GM19328 (cell line): ENCODE data around the gene DTD1.
"Not testable (repeated sequence)": the region's sequence is repeated elsewhere in the genome, so short reads cannot be mapped to it uniquely, and the experiment has no call there.

Experiments used
- ATAC-seq: cut with Tn5 transposase; IDR thresholded peaks from one replicate; pipeline ENCODE4 v1.9.1; 2021; ENCODE audit warnings: mild to moderate bottlenecking, moderate library complexity; ENCODE audit not compliant: unreplicated experiment

Gene DTD1

DNA sequence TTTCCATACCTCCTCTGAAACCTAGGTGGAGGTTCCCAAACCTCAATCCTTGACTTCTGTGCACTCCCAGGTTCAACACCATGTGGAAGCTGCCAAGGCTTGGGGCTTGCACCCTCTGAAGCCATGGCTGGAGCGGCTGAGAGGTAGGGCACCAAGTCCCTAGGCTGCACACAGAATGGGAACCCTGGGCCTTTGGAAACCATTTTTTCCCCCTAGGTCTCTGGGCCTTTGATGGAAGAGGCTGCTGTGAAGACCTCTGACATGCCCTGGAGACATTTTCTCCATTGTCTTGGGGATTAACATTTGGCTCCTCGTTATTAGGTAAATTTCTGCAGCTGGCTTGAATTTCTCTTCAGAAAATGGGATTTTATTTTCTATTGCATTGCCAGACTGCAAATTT lies 199.2 kb downstream of the DTD1 start:
- not testable (repeated sequence) for ATAC-seq

GRCh38 chr20:18788021-18788420 lies 200.2 kb downstream of the DTD1 start:
- ATAC-seq, result no peak

DNA sequence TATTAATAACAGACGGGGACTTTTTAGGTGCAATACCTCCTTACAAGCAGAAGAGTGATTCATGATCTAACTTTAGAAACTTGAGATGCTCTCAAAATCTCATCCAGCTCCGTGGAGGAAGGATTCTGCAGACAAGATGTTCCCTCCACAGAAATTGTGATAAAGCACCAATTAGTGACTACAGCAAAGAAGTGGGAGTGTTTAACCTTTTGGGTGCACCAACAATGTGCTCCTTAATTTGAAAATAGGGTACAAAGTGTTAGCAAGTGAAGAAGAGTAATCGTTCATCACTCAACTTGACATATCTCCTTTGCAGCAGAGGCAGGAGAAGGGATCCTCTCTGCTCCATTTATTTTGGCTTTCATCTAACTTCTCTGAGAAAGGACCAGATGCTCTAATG lies 202.9 kb downstream of the DTD1 start:
- ATAC-seq, result no peak

GRCh38 chr20:18793625-18794427 lies 206.0 kb downstream of the DTD1 start:
- peak; percentile 93 for ATAC-seq

- peak; percentile 8 for ATAC-seq
These were observed 206.6 kb downstream of the DTD1 start for GRCh38 chr20:18794428-18794787.

- ATAC-seq, result no peak
These were observed 207.5 kb downstream of the DTD1 start for GRCh38 chr20:18795366-18795765.

DNA sequence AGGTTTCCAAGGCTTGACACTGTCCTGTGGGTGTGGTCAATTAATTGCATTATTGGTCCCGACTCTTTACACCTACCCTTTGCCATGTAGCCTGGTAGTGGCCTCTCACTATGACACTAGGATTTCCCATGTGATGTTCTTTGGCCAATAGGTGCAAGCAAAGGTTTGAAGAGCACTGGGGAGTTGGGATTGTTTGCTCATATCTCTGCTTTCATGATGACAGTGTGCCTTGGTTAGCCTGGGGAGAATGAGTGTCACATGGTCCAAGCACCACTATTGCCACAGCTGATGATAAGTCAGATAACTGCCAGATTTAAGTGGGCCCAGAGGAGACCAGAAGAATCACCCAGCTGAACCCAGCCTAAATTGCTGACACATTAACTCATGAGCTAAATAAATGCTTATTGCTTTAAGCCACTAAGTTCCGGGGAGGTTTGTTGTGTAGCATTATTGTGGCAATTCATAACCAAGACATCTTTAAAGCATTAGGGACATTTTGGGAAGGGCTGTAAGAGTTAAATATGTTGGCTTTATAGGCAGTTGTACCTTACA lies 208.5 kb downstream of the DTD1 start:
- ATAC-seq, result no peak

DNA sequence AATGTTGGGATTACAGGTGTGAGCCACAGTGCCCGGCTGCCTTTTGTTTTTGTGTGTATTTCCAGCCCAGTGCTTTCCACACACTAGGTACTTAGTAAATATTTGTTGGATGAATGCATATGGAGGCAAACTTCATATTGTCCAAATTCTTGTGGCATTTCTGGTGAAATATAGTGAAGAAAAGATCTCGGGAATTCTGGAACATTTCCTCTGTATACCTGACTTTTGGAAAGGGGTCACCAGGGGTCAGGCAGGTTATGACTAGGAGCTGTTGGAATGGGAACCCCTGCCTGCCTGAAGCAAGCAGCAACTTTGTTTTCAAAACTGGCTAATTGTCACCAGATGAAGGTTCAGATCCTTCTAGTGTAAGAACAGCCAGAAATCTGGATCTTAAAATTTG lies 213.7 kb downstream of the DTD1 start:
- ATAC-seq, result no peak

DNA sequence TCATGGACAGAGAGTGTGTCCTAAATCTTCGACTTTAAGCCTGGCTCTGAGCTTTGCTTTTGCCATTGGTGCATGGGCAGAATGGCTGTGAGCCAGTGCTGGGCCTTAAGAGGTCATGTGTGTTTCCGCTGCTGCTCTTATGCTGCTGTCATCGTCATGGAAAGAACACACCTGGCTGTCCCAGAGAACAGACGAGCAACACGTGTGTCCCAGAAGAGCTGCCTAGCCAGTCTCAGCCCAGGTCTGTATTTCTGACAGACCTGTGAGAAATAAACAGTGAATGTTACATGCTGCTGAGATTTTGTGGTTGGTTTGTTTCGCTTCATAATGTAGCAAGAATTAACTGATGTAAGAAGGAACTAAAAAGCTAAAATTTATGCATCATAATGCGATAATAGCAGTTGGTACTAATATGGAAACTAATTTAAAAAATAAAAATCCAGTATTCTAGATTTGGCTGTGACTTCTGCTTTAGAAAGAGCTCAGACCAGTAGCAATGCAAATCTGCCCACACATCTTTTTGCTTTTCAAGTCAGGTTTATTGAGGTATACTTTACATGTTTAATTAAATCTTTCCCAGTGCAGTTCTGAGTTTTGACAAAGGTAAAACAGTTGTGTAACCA lies 214.3 kb downstream of the DTD1 start:
- ATAC-seq, result no peak

- ATAC-seq, result no peak
These were observed 218.0 kb downstream of the DTD1 start for GRCh38 chr20:18805881-18806280.

DNA sequence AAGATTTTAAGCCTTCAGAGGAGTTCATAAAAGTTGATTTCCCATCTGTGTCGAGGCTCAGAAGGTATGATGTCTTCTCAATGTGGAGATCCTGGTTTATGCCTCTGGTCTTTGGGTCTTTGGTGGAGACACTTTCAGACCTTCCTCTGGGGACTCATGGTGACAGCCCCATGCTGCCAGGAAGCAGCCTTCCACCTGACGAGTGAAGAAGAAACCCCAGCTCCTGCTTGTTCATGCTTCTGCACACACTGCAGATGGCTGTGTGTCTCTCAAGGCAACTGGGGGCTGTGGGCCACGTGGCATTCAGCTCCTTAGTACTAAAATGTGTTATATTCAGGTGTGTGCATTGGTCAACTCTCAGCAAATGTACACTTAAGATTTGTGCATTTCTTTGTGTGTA lies 220.9 kb downstream of the DTD1 start:
- ATAC-seq, result no peak

DNA sequence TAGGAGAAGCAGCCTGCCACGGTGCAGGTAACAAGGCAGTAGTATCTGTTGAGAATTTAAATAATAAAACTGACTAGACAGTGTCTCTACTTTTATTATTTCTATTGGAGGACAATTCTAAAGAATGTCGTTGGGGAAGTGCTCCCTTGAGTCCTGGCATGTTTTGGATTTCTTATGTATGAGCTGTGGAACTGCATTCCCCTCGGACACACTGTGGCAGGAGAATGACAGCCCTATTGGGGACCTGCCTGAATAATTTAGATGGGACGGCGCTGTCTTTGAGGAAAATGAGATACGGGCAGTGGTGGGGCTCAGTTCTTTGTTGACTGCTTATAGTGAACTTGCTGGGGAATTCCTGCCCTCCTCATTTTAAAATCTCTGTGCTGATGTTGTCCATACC lies 223.3 kb downstream of the DTD1 start:
- ATAC-seq, result no peak

DNA sequence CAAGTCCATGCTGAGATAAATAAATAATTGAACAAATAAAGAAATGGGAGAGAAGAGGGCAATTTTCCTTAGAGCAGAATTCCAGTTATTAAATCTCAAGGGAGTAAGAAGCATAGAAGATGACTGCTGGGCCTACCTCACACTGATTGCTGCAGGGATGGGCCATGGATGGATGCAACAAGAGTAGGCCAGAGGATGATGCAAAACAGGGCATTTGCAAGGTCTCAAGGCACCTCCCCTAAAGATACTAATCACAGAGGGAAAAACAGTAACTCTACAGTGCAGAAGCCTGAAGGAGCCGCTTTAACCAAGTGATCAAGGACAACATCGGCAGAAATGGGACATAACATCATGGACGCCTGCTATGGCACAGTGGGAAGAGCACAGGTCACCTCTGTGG lies 224.1 kb downstream of the DTD1 start:
- no peak for ATAC-seq

DNA sequence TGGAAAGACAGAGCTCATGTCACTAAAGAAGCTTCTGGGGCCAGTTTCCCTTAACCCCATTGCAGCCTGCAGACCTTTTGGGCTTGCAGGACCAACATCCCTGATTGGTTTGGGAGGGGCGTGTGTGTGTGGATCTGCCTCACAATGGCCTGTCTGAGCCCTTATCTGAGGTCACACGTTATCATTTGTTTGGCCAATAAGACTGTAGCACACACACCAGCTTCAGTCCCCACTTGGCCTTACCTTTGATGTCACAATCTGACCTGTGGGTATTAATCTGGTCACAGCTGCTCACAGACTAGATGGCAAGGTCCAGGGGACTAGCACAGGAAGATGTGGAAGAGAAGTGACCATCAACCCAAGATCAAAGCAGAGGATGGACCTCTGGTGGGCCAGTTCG lies 225.6 kb downstream of the DTD1 start, which contains the start of gene SCP2D1:
Gene SCP2D1 (plus strand): TSS at position 301 of the 400 bp plus-strand sequence. CDS start 33 bp downstream, at position 334.
- ATAC-seq, result no peak

DNA sequence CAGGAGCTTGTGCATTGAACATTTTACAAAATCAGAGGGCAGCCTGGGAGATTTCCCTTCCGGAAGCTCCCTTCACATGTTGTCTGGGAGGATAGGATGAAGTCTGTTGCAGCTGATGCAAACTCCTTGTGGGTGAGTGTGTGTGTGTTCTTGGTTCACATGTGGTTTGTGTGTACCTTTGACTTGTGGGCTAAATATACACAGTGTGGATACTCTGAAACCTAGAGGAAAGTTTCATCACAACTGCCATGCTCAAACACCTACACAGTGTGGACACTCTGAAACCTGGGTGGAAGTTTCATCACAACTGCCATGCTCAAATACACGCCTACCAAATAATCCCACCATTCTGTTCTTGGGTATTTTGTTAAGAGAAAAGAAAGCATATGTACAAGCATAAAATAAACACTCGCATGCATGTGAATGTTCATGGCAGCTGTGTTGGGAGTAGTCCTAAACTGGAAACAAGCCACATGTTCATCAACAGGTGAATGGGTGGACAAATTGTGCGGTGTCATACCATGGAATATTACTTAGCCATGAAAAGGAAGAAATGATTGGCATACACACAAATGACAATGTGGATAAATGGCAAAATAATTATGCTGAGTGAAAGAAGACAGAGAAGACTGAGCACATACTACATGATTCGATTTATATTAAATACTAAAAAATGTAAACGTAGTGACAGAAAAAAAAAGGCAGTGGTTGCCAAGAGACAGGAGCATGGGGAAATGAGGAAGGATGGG lies 227.5 kb downstream of the DTD1 start:
- no peak for ATAC-seq
